Spleen (tissue), 7 donors: ENCODE measurements around the gene SLCO2A1.

Experiments used
- CTCF ChIP-seq, 11 experiments: fragments of 200-600 bp in 7 of 11; fragments of 450-650 bp in 4 of 11; sonication (generic) in 4 of 11; IDR thresholded peaks in 8 of 11; conservative IDR thresholded peaks in 3 of 11; 1 replicate in 7 of 11; 2 replicates in 4 of 11; pipeline versions ENCODE4 v1.4.0 to v1.8.0; 2016 to 2021; ENCODE audit warnings: antibody characterized with exemption in 11 of 11, inconsistent platforms in 4 of 11, mild to moderate bottlenecking in 1 of 11
- POLR2A ChIP-seq, 3 donors: fragments of 450-650 bp; IDR thresholded peaks; one replicate each; pipeline ENCODE4 v1.5.1; 2017; ENCODE audit warnings: antibody characterized with exemption in 3 of 3, mild to moderate bottlenecking in 1 of 3
- POLR2AphosphoS5 ChIP-seq, 3 donors: sonication (generic); formaldehyde crosslinking; IDR thresholded peaks; one replicate each; pipeline ENCODE4 v1.5.1; 2017; ENCODE audit warnings: antibody characterized with exemption in 3 of 3
- donor health status: DM: no; HTN: no; CAD: no; lungs with moderate emphysema.
- donor health status: DM: no; HTN: no; CAD: no.
- donor health status: DM: no; HTN: no; CAD: no.

GRCh38 chr3:133891662-133892378 lies 137.9 kb downstream of the SLCO2A1 start:
- TF ChIP-seq CTCF (IDR thresholded peaks at IDR 0.05 in 8 of 11, conservative IDR thresholded peaks at IDR 0.05 in 3 of 11) (no peak), POLR2A (IDR thresholded peaks at IDR 0.05) (no peak), POLR2AphosphoS5 (IDR thresholded peaks at IDR 0.05) (no peak)
